T follicular helper cell (primary cell): ENCODE measurements around the gene EPHA1.

Experiments used
- DNase-seq: peaks from one replicate; pipeline ENCODE4 v3.0.0-alpha.2; 2020; ENCODE audit warnings: low read depth

EPHA1 gene

DNA sequence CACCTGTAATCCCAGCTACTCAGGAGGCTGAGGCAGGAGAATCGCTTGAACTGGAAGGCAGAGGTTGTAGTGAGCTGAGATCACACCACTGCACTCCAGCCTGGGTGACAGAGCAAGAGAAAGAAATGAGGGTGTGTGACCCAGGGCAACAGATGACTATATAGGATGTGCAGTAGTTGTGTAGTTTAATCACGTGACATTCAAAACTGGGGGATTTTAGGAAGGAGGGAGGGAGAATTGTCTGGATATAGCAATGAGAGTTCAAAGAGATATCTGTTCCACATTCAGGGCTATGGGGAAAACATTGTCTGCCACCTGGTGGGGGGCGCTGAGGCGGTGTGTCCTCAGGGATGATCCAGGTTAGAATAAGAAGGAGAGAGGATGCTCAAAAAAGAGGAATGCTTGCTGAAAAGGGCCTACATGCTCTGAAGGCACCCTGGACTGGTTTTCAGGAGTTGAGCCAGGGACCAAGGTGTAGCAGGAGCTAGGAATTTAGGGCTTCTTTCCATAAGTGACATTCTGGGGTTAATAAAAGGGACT lies 35.3 kb downstream of the EPHA1 start:
- DNase-seq = no peak

DNA sequence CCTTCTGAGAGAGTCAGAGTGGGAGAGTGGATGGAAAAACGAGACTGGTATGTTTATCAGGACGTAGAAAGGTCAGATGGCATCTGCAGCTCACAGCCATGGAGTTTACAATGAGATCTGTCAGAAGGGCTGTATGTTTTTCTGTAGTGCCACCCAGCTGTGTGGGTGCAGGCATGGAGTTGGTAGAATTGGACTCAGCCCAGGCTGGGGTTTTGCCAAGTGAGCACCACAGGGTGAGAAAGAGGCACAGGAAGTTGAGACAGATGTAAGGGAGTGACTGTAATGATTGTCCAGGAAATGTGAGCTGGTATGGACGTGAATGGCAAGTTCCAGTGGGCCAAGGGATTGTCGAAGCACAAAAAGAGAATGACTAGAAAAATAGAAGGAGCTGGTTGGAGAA lies 36.6 kb downstream of the EPHA1 start:
- peak; percentile 32 for DNase-seq

DNA sequence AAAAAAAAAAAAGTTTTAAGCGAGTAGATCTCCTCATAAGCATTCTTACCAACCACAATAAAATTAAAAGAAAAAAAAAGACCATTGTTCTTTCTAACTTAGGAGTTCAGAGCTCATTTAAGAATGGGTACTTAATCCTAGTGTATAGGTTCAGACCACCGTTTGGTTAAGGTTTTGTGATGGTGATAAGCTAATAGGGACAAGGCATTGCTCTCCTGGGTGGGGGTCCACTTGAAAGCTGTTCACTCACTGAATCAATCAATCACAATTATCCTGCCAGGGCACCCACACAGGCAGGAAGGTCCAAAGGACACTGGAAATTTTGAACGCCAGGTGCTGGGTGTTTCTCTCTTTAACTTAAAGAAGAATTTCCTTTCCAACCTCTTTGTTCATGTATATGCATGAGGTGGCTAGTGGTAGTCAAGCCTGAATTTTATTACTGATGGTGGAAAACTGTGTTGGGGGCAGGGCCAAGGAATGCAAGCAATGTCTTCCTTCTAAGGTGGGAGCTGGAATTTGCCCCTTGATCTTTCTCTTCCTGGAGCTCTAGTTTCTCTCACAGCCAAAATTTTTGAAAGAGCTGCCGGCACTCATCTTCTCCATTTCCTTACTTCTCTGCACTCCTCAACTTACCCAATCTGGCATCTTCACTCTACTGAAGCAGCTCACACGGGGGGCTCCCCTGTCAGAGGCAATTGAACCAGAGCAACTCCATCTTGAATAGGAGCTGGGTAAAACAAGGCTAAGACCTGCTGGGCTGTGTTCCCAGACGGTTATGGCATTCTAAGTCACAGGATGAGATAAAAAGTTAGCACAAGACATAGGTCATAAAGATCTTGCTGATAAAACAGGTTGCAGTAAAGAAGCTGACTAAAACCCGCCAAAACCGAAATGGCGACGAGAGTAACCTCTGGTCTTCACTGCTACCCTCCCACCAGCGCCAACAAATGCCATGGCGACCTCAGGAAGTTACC lies 38.7 kb downstream of the EPHA1 start:
- DNase-seq = no peak

DNA sequence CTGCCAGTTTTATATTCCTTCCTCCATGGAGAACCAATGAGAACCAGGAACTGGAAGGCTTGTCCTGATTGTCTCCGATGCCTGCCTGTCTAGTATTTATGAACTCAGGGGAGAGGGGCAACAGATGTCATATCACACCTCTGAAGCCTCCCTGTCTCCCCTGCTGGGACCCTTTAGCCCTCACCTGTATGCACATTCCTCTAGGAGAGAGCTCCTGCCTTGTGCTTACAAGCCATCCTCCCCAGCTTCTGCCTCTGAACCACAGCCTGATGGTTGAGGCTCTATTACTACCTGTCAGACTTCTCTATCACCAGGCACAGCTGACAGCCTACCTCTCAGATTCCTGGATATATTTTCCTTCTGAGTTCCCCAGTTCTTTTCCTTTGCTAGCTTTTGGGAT lies 40.3 kb downstream of the EPHA1 start:
- no peak for DNase-seq

DNA sequence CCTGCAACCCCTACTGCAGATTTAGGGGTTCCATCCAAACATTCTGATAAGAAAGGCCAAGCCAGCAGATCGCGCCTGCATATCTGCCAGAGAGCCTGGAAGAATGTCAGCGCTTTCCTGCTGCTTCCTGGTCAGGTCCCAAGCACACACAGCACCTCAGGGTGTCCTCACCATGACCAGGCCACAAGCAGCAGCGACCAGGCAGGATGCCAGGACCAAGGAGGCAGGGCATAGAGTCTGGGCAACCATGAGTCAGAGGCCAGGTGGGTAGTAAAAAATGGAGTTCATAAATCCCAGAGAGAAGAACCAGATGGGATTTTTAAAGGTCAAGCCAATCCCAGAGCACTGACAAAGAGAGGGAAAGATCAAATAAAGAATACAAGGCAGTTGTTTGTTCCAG lies 40.7 kb downstream of the EPHA1 start:
- DNase-seq = no peak

DNA sequence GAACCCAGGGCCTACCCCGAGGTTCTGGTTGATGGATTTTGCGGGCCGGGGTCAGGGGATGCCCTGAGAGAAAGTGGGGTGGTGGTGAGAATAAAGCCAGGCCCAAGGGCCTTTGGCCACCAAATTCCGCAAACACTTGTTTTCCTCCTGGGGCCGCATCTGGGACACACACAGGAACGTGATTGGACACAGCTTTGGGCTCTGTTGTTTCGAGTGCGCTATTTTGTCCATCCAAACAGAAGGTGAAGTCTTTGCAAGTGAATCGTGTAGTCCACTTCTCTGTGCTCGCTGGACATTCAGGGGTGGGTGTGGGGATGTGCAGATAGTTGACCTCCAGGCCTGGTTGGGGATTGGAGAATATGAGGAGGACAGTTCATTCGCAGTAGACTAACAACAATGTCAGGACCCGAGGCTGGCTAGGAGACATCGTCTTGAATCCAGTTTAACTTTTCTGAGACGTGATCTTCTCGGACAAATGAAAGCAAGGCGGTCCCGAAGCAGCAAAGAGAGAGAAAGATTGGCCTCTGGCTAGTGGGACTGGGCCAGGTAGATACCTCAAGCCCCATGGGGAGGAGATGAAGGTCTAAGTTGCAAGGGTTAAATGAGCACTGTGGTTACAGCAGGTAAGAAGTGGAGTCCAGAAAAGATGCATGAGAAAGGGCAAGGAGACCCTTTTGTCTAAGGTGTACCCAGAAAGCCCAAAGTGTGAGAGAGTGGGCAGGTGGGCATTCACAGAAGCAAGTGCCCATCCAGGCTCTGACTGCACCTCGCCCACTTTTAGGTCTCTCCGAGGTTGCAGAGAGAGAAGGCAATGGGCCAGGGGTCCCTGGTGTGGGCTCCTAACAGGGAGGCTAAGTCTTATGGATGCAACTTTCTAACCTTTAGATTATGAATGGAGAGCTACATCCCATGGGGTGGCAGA lies 45.4 kb downstream of the EPHA1 start:
- DNase-seq = no peak

DNA sequence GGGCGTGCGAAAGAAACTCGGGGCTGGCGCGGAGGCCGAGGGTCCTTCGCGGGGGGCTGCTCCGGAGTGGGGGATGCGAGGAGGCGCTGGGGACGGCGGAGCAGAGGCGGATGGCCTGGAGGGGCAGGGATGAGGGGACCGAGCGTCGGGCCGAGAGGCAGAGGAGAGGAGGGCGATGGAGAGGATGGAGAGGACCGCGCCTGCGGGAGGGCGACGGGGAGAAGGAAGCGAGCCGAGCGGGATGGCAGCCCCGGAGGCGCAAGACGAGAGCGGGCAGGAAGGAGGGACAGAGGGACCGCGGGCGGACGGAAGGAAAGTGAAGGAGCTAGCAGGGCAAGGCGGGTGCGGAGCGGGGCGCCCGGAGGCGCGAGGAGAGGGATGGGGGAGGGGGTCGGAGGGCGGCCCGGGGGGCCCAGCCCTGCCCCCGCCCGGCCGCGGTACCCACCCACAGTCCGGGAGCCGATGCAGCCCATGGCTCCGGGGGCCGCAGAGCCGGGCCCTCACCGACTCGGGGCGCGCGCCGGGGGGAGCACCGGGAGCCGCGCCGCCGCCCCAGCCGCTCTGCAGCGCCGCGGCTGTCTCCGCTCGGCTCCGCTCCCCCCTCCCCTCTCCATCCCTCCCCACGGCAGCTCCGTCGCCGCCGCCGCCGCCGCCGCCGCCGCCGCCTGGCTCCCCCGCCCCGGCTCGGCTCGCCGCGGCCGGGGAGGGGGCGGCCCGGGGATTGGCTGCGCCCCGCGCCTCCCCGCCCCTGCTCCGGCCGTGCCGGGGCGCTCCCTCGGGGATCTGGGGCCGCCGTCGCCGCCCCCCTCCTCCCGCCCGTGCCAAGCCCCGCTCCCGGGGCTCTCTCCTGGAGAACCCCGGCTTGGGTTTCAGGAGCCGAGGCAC lies 46.3 kb downstream of the EPHA1 start, which contains the start of gene FAM131B:
TSS of gene FAM131B (minus strand) at position 583 of the 885 bp plus-strand sequence. CDS start at position 473, 110 bp downstream.
- DNase-seq = peak; percentile 30

DNA sequence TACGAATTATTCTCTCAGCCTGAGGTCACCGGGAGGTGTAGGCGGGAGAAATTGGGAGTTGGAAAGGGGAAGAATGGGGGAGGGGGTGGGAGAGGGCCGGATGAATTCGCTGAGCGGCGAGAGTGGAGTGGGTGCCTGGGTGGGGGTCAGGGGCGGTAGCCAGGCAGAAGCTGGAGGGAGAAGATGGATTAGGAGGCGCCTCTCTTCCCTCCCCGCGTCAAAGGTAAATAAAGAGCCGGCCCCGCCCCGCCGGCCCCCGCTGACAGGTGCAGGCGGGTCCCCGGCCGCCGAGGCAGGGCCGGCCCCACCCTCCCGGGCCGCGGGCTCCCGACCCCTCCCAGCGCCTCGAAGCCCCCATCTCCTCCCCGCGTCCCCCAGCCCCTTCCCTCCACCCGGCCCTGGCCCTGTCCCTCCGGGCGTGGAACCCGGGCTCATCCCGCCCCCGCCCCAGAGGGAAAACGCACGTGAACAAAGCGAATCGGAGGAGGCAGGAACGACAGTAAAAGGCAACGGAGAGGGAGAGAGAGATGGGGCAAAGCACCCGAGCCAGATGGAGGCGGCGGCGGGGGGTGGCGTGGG lies 47.0 kb downstream of the EPHA1 start:
- no peak for DNase-seq

DNA sequence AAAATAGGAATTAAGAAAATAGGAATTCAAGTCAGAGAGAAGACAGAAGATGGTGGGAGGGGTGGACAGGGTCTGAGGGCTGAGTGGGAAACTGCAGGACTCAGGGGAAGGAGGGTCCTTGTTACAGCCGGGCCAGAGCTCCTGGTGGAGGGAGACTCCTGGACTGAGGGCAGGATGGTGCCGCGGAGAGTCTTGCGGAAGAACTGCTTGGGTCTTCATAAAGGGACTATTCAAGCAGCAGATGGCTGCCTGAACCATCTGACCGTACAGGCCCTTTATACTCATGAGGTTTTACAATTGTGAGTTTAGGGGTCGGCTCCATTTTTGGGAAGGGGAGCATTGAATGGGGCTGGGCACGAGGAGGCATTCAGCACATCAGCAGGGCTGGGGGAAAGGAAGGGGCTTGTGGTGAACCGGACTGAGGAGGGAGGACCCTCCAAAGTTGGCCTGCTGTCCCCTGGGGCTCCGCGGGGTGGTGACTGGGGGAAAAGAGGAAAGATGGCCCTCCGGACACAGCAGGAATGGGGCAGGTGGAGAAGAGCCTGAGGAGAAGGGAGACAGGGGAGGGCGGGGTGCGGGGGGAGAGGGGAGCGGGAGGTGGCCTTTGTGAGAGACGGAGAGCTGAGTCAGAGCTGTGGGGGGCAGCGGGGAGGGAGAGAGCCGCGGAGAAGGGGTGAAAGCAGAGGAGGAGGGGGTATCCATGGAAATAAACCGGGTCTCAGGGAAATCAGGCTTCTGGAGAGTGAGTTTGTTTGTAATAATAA lies 47.7 kb downstream of the EPHA1 start:
- DNase-seq = no peak

DNA sequence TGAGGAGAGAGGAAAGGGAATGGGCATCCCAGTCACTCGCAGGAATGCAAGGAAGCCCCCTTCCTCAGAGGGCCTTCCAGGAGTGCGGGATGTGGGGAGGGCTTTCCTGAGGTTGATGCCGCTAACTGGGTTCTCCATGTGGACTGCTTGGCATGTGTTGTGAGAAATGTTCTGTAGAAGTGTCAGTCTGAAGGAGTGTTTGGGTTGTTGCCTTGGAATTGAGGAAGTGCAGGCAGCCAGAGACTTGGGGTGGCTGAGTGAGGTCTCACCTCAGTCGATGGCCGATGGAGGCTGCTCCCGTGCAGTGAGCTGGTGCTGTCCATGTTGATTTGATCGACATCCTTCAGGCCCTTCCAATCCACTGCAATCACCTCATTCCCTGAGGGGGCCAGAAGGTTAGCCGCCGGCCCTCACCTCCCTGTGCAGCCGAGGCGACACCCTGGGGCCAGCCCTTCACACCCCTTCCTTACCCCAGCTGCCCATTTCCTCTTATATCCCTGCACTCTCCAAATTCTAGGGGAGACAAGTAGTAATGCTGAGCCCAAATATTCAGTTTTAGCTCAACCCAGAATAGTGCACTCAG lies 48.8 kb downstream of the EPHA1 start:
- no peak for DNase-seq

DNA sequence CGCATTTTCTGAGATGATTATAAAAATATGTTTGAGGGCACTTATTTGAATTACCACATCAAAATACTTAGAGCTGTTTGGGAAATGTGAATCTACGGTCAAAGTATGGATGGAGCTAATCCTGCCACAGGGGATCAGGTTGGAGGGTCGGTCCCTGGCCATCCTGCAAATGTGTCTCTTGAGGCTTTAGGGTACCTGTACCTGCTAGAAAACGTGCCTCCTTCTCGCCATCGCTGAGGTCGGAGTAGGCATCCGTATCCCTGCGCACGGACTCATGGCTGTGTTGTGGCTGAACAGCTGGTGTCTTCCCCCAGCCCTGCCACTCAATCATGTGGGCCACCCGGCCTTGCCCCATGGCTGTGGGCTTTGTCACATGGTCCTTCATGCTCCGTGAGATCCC lies 50.0 kb downstream of the EPHA1 start:
- DNase-seq = no peak

DNA sequence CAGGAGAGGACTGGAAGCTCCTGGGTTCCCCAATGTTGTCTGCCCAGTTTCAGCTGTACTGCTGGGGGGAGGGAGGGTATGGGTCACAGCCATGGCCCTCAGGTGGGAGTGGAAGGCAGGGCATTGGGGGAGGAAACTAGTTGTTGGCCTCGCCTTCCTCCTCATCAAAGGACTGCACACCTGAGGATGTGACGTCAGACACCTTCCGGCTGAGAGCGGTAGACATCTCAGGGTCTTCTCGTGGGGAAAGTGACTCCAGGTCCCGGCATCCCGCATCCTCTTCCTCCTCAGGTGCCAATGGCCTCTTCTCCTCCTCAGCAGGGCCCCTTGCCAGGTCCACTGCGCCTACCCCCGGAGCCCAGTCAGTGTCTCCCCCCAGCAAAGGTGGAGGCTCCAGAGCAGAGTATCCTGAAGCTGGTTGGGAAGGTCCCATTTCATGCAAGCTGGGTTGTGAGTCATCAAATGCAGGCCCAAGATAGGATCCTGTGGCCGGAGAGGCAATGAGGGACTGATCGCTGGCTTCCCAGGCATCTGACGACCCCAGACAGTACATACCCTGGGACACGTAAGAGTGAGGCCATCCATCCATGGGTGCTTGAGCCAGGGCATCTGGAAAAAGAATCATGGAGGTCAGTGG lies 52.1 kb downstream of the EPHA1 start:
- DNase-seq = no peak

DNA sequence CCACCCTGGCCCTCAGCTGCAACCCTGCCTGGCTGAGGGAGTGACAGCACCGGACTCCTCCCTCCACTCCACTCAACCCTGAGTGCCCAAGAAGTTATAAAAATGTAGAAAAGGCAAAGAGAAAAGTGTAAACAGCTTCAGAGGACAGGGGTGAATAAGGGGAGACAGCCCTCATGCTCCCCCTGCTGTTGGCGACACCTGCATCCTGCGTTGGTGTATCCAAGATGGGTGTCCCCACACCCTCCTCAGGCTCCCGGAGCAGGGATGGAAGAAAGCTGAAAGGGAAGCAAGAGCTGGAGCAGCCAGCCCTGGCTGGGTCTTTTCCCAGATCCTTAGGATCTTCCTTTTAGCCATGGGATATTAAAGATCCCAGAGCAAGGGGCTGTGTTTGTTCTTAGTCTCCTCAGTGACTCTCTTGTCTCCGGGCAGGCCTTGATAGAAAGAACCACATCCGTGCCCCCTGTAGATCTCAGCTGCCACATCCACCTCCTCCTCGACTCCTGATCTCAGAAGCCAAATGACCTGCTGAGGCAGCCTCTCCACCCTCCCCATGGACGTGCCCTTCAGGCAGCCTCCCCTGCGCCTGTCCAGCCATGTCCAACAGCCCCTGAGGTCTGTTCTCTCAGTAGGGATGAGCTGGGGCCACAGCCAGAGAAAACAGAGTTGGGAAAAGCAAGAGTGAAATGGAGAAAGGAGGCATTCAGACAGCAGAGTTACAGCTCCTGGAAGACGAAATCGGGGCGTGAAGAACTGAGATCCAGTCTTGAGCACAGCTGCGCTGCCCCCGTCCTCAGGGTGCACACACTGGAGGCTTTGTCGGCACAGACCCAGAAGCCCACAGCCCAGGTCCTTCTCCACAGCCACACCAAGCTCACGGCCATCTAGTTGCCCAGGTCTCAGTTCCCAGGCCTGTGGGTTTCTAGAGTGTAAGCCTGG lies 52.9 kb downstream of the EPHA1 start:
- DNase-seq = no peak

DNA sequence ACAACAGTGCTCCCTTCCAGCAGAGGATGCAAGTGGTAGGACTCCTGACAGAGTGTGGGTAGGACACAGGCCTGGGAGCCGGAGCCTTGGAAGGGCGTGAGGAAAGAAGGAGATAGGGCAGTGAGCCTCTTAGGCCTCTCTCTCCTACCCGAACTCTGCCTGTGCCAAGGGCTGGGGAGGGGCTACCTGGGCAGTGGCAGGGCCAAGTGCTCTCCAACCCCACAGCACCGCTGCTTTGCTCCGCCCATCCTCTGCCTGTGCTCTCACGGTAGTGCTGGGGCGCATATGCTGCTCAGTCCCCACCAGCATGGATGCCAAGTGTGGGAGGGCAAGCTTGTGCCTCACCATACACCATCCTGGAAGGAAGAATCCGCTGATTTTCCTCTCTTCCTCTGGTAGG lies 53.7 kb downstream of the EPHA1 start:
- no peak for DNase-seq

DNA sequence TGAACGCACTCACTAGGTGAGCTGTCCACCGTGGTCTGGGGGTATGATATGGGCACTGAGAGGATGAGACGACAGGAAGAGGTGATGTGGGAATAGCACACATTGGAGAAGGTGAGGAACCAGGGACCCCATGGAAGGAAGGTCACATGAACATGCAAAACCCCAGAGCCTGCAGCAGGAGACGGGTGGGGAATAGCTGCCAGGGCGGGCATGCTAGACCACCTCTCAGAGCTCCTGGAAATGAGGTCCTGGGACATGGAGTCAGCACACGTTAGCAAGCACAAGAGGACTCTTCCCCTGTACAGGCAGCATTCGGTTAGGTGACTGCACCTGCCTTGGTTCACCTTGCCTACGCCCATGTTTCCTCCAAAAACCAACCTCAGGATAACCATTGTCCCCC lies 54.3 kb downstream of the EPHA1 start:
- DNase-seq = no peak

DNA sequence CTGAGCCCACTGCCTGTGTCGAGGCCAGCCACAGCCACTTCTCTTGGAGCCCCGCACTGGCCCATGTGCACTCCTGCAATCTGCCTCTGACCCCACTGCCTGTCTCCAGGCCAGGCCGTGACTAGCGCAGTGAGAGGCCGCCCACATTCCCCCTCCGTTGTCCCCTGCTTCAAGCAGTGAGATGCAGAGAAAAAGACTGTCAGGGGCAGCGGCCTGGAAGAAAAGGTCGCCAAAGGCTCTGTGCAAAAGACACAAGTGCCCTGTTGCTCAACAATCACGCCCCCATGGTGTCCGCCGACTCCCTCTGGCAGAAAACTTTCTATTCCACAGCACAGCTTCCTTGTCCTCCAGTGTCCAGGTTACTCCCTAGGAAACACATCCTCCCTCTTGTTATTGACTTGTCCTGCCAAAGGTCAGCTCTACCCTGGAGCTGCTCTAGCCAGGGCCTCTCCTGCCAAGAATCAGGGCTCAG lies 56.1 kb downstream of the EPHA1 start:
- no peak for DNase-seq

DNA sequence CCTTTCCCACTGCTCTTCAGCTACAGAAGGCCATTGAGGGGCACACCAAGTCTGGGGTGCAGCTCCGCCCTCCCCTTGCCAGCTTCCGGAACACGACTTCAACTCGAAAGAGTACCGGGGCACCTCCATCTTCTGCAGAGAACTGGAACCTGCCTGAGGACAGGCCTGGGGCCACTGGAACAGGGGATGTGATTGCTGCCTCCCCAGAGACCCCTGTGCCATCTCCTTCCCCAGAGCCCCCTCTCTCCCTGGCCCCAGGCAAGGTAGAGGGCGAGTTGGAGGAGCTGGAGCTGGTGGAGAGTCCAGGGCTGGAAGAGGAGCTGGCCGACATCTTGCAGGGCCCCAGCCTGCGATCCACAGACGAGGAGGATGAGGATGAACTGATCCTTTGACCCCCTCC lies 57.1 kb downstream of the EPHA1 start:
- DNase-seq = no peak

DNA sequence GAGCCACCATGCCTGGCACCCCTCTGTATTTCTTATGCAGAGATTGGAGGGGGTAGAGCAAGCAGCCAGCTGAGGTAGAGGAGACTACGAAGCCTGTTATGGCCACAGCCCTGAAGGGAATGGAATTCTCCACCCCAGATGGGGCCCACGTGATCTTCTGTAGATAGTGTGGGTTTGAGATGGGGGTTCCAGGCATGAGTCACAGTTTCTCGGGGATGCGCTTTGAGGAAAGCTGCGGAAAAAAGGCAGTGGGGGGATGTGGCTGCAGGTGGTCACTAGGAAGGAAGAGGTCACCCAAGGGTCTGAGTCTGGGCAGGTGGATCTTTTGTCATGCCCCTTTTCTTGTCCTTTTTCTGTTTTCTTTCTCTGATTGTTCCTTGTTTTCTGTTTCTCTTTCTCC lies 57.6 kb downstream of the EPHA1 start:
- DNase-seq = no peak
